ENCODE results near the gene HP.
"Not testable (repeated sequence)": the region's sequence is repeated elsewhere in the genome, so short reads cannot be mapped to it uniquely, and the experiment has no call there.

HP gene, protein sequence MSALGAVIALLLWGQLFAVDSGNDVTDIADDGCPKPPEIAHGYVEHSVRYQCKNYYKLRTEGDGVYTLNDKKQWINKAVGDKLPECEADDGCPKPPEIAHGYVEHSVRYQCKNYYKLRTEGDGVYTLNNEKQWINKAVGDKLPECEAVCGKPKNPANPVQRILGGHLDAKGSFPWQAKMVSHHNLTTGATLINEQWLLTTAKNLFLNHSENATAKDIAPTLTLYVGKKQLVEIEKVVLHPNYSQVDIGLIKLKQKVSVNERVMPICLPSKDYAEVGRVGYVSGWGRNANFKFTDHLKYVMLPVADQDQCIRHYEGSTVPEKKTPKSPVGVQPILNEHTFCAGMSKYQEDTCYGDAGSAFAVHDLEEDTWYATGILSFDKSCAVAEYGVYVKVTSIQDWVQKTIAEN

DNA sequence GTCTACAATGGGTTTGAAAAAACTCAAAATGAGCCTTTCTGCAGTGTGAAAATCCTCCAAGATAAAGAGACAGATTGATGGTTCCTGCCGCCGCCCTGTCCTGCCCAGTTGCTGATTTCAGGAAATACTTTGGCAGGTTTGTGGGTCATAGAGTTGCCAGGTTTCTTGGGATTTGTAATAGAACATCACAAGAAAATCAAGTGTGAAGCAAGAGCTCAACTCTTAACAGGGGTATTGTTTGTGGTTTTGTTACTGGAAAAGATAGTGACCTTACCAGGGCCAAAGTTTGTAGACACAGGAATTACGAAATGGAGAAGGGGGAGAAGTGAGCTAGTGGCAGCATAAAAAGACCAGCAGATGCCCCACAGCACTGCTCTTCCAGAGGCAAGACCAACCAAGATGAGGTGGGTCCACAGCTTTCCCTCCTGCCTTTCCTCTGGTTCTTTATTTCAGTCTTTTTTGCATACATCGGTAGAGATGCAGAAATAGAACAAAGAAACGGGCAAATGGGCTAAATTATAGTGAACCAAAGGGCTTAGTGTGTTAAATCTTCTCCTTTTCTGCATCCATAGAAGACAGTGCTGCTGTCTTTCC lies at the start of gene HP:
Gene HP (plus strand): TSS at position 252 of the 594 bp plus-strand sequence. CDS start 148 bp downstream, at position 400.
- not testable (repeated sequence) for DNase-seq

GRCh38 chr16:72008065-72008423 lies 46.3 kb upstream of the HP start:
- not testable (repeated sequence) for DNase-seq

GRCh38 chr16:72008424-72009216 lies 45.7 kb upstream of the HP start, which contains the start of gene DHODH:
TSS of gene DHODH (plus strand) at chr16:72008744. CDS start at chr16:72008765, 21 bp downstream.
- peak; percentile 96 to 98 for DNase-seq

DNA sequence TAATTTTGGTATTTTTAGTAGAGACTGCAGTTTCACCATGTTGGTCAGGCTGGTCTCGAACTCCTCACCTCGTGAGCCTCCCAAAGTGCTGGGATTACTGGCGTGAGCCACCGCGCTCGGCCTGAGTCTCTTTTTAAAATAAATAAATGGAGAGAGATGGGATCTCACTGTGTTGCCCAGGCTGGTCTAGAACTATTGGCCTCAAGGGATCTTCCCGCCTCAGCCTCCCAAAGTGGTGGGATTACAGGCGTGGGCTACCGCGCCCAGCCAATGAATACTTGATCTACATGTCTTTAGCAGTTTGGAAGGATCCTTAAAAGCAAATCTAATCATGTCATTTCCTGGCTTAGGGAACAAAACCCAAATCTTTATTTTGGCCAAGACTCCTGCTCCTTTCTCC lies 44.5 kb upstream of the HP start:
- no peak for DNase-seq

DNA sequence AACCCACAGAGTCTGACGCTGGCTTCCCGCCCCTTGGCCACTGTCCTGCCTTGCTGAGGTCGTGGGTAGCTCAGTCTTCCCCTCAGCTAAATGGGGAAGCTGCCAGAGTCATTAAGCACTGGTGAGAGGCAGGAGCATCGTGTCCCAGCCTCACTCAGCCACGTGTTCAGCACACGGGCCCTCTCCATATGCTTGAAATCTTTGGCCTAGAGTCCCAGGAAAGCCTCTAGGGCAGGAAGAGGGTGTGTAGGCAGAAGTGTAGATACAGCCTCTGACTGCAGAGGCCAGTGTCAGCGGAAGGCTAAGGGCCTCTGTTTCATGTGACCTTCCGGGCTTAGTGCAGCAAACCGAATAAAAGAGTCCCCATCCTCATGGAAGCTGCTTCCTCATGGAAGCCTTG lies 41.7 kb upstream of the HP start:
- DNase-seq = no peak

DNA sequence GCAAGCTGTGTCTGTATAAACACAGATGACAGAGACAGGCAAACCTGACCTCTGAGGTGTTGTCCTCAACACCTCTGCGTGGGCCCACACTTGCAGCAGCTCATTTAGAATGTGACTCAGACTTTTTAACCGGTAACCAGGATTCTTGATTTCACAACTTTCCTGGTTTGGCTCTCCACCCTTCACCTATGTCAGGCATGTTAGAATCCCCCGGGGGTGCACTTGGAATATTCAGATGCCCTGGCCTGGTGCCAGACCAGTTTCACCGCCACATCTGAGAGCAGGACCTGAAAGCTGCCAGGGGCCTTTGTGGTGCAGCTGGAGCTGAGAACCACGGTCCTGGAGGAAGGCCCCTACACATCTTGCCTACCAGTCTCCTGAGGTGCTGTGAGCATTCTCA lies 40.9 kb upstream of the HP start:
- no peak for DNase-seq

DNA sequence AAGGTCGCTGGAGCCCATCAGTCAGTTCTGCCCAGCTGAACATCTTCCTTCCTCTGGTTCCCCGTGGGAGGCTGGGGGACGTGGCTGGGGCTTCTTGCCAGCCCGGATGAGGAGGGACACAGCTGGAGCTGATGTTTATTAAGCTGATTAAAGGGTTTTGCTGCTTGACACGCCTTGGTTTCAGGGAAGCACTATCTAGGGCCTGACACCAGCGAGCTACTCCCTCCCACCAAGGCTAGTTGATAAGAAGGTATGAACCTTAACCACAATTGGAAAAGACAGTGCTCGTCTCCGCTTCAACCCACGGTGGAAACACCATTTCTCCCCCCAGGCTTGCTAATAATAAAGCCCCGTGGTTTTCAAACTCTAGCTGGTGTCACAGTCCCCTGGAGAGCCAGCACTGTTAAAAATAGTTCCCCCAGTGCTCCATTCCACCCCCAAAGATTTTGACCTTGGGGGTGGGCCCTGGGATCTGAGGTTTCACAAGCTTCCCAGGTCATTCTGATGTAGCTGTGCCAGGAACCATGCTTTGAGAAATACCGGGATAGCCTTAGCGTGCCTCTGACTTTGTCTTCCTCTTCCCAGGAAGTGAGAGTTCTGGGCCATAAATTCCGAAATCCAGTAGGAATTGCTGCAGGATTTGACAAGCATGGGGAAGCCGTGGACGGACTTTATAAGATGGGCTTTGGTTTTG lies 40.3 kb upstream of the HP start:
- no peak for DNase-seq

GRCh38 chr16:72014675-72015074 lies 39.6 kb upstream of the HP start:
- no peak for DNase-seq

DNA sequence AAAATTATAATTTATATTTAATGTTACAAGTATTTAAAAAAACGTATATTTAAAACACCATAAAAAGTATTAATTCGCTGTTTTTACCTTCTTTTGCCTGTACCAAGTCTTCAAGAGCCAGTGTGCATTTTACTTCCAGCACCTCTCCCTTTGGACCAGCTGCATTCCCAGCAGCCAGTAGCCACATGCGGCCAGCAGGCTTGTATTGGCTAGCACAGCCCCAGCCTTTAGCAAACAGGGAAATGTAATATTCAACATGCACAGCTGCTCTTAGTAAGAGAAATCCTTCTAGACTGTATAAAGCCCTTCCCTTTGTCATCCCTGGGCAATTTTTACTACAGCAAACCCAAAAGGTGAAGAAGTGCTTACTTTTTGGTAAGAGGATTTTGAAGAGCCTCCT lies 39.2 kb upstream of the HP start:
- no peak for DNase-seq

GRCh38 chr16:72018470-72018869 lies 35.8 kb upstream of the HP start:
- DNase-seq = no peak

GRCh38 chr16:72021043-72021442 lies 33.3 kb upstream of the HP start:
- DNase-seq = no peak

DNA sequence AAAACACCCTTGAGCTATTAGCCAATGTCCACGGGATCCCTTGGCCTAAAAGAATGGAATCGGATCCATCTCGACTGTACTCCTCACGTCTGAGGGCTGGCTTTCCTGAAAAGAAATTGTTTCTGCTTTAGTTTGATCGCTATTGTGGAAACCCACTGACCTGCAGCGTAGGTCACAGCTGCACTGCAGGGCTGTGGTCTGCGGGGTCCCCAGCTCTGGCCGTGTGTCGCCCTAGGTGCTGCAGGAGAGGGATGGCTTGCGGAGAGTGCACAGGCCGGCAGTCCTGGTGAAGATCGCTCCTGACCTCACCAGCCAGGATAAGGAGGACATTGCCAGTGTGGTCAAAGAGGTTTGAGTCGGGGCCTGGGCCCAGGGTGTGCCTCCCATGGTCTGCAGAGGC lies 32.2 kb upstream of the HP start:
- DNase-seq = no peak

DNA sequence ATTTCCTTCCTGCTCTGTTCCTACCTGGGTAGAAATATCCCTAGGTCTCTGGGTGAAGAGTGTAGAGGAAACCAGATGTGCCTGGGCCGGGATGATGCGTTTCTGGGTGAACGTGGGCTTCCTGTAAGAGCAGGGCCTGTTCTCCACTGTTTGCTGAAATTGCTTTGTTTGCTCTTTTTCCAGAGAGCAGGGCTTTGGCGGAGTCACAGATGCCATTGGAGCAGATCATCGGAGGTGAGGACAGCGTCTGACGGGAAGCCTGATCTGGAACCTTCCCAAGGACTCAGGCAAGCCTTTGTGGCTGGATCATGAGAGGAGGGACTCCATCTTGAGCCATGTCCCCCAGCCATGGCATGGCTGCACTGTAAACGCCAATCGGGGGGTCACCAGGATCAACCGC lies 30.3 kb upstream of the HP start:
- DNase-seq = no peak

DNA sequence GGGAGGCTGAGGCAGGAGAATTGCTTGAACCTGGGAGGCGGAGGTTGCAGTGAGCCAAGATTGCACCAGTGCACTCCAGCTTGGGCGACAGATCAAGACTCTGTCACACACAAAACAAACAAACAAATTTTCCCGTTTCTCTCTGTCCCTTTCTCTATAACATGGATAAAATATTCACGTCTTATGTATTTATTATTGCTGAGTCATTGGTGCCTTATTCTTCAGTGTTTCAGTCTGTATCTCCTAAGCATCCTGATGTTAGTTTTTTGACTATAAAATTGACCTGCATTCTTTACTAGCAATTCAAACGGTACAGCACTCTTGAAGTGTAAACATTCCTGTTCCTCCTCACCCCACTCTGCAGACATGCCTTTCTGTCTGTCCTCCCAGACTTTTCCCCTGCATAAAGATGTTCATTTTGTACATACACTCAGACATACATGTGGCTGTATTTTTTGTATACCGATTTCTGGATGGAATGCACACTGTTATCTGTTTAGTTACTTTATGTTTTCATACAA lies 29.4 kb upstream of the HP start:
- DNase-seq = no peak

DNA sequence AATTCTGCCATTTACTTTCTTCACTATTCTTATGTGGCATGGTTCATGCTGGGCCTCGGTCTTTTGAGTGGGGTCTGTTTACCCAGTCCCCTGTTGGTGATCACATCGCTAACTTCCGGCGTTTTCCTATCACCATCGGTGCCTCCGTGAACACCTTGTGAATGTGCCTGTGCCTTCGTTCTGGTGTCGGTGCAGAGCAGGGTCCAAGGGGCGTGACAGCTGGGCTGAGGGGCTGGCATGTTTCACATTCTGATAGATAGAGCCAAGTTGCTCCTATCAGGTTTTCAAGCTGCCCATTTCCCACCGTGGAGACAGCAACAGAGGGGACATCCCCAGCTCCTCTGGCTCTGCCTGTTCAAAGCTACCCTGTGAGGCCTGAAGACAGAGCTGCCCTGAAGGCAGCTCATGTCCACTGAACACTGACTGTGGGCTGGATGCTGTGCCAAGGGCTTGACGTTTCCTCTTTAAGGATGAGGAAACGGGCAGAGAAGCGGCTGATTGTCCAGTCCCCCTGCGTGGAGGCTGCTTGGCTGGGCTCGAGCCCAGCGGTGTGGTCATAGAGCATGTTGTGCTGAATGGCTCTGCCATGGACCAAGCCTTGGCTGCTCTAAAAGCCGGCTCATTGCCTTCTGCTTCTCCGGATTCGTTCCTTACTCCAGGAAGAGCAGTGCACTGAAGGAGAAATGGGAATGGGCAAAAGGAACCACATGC lies 28.7 kb upstream of the HP start:
- DNase-seq = peak in 1 of 2 donors; percentile 23

- DNase-seq = no peak
These were observed 26.5 kb upstream of the HP start for GRCh38 chr16:72027669-72028378.

DNA sequence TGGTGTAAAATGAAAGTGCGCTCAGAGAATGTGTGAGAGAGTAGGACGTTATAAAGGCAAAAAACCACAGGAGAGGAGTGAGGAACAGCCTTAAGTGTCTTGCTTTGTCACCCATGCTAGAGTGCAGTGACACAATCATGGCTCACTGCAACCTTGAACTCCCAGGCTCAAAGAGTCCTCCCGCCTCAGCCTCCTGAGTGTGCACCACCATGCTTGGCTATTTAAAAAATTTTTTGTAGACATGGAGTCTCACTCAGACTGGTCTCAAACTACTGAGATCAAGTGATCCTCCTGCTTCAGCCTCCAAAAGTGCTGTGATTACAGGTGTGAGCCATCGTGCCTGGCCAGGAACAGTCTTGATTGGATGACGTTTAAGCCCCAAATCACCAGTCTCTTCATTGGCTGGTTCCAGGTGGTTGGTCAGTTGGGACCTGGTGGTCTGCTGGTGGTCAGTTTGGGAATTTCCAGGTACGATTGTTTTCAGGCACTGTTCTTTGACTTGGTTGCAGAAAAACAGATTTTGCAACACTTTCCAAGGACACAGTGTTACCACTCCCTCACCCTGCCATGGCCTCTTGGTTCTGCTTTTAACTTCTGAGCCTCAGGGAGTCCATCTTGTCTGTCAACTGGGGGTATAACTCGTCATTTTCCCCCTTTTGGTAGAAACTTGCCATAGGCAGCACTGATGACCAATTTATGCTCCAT lies 24.6 kb upstream of the HP start:
- DNase-seq = no peak

- no peak for DNase-seq
These were observed 20.9 kb upstream of the HP start for GRCh38 chr16:72033437-72033836.

DNA sequence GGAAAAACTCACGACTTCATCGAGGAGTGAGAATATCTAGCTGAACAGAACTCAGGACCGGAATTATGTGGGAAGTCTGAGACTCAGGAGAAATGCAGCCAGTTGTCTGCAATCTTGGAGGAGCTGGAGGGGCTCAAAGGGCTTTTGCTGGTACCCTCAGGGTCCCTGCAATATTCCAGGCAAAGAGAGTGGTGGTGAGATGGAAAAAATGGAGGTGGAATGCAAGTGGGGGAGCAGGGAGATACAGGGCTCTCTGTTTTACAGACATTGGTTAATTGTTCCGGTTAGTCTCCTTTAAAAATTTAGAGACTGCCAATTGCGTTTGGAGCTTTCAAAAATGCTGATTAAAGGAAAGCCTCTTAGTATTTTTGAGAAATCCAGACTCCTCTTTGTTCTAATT lies 18.2 kb upstream of the HP start:
- no peak for DNase-seq

DNA sequence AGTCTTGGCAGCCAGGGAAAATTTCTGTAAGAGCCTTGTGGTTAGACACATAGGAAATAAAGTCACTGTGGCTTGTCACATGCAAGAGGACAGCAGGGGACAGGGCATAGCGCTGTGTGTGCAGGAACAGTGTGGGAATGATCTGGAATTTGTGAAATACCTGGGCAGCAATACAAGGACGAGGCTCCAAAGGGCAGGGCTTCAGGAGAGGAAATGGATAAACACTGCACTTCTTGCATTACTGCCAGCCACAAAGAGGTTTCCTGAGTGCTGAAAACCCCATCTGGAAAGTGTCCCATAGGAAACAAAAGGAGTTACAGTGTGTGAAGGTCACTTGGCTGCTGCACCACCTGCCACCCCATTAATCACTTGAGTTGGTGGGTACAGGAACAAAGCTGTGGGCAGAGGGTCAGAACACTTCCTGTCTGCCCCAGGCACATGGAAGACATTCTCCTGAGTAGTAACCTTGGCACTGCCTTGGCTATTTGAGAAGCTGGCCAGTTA lies 12.1 kb upstream of the HP start:
- DNase-seq = no peak

- DNase-seq = no peak
These were observed 11.2 kb upstream of the HP start for GRCh38 chr16:72043058-72043457.

Data from hippocampal formation (tissue), 2 donors.